Effector memory CD4-positive, alpha-beta T cell (primary cell): ENCODE results near the gene PTPRN2.

Source experiments
- DNase-seq, 3 donors: peaks; one replicate each; pipeline ENCODE4 v3.0.0-alpha.2; 2020
- H3K27ac ChIP-seq: 2 replicates; pipeline ENCODE4 v1.7.0; 2013; ENCODE audit warnings: mild to moderate bottlenecking, low read length, moderate library complexity; ENCODE audit not compliant: insufficient read depth, poor library complexity, severe bottlenecking
- H3K27me3 ChIP-seq: replicated peaks from 2 replicates; pipeline ENCODE4 v1.7.0; 2013; ENCODE audit warnings: mild to moderate bottlenecking, low read length; ENCODE audit not compliant: insufficient read depth, control insufficient read depth, poor library complexity, severe bottlenecking
- H3K36me3 ChIP-seq: 2 replicates; pipeline ENCODE4 v1.7.0; 2013; ENCODE audit warnings: mild to moderate bottlenecking, low read length, moderate library complexity; ENCODE audit not compliant: control insufficient read depth, insufficient read depth
- H3K4me1 ChIP-seq: 2 replicates; pipeline ENCODE4 v1.7.0; 2013; ENCODE audit warnings: low read length, mild to moderate bottlenecking; ENCODE audit not compliant: control insufficient read depth, insufficient read depth, poor library complexity, severe bottlenecking
- H3K4me3 ChIP-seq: 2 replicates; pipeline ENCODE4 v1.7.0; 2013; ENCODE audit warnings: low read length, low read depth, mild to moderate bottlenecking; ENCODE audit not compliant: insufficient read depth, poor library complexity, severe bottlenecking
- H3K9me3 ChIP-seq: 2 replicates; pipeline ENCODE4 v1.7.0; 2013; ENCODE audit warnings: mild to moderate bottlenecking, low read length, moderate library complexity; ENCODE audit not compliant: control insufficient read depth

The PTPRN2 gene

GRCh38 chr7:157993406-157994105 is 594.1 kb downstream of the PTPRN2 start:
- no peaks in the 10 kb centered on the region for H3K27me3 ChIP-seq
- no peak for DNase-seq

GRCh38 chr7:157992511-157993160 is 595.0 kb downstream of the PTPRN2 start:
- no peaks in the 10 kb centered on the region for H3K27me3 ChIP-seq
- H3K27ac ChIP-seq = no peak overlapping the region

More at GRCh38 chr7:157993406-157994105, 594.1 kb downstream of the PTPRN2 start:
- no peaks in the 10 kb centered on the region for H3K4me1 ChIP-seq
- no peaks in the 10 kb centered on the region for H3K36me3 ChIP-seq
- no peak overlapping the region for H3K27ac ChIP-seq
- H3K4me3 ChIP-seq = no peak overlapping the region
- no peaks in the 10 kb centered on the region for H3K9me3 ChIP-seq

GRCh38 chr7:157991761-157992160 is 595.9 kb downstream of the PTPRN2 start:
- no peaks in the 10 kb centered on the region for H3K4me1 ChIP-seq
- no peaks in the 10 kb centered on the region for H3K9me3 ChIP-seq
- DNase-seq = no peak
- no peak overlapping the region for H3K4me3 ChIP-seq
- no peak overlapping the region for H3K27ac ChIP-seq
- H3K36me3 ChIP-seq = no peaks in the 10 kb centered on the region
- no peaks in the 10 kb centered on the region for H3K27me3 ChIP-seq

More at GRCh38 chr7:157992511-157993160, 595.0 kb downstream of the PTPRN2 start:
- Histone ChIP-seq H3K36me3 (no peaks in the 10 kb centered on the region), H3K4me3 (no peak overlapping the region), H3K9me3 (no peaks in the 10 kb centered on the region), H3K4me1 (no peaks in the 10 kb centered on the region)
- DNase-seq = no peak

GRCh38 chr7:157991351-157991750 is 596.3 kb downstream of the PTPRN2 start:
- H3K27ac ChIP-seq = no peak overlapping the region
- H3K27me3 ChIP-seq = no peaks in the 10 kb centered on the region
- no peaks in the 10 kb centered on the region for H3K9me3 ChIP-seq
- no peaks in the 10 kb centered on the region for H3K36me3 ChIP-seq
- DNase-seq = no peak
- no peak overlapping the region for H3K4me3 ChIP-seq
- H3K4me1 ChIP-seq = no peaks in the 10 kb centered on the region

- no peak for DNase-seq
- no peak overlapping the region for H3K27ac ChIP-seq
- H3K27me3 ChIP-seq = no peaks in the 10 kb centered on the region
- H3K4me1 ChIP-seq = no peaks in the 10 kb centered on the region
- no peaks in the 10 kb centered on the region for H3K36me3 ChIP-seq
- no peak overlapping the region for H3K4me3 ChIP-seq
- H3K9me3 ChIP-seq = no peaks in the 10 kb centered on the region
Measured at GRCh38 chr7:157990881-157991250, 596.8 kb downstream of the PTPRN2 start.

GRCh38 chr7:157990226-157990880 is 597.3 kb downstream of the PTPRN2 start:
- H3K27me3 ChIP-seq = no peaks in the 10 kb centered on the region
- no peaks in the 10 kb centered on the region for H3K36me3 ChIP-seq
- H3K9me3 ChIP-seq = no peaks in the 10 kb centered on the region
- H3K4me3 ChIP-seq = no peak overlapping the region
- H3K27ac ChIP-seq = no peak overlapping the region
- DNase-seq = no peak
- no peaks in the 10 kb centered on the region for H3K4me1 ChIP-seq

- Histone ChIP-seq H3K36me3 (no peaks in the 10 kb centered on the region), H3K4me3 (no peak overlapping the region), H3K9me3 (no peaks in the 10 kb centered on the region), H3K27me3 (no peaks in the 10 kb centered on the region), H3K27ac (no peak overlapping the region), H3K4me1 (no peaks in the 10 kb centered on the region)
- DNase-seq = no peak
Measured at GRCh38 chr7:157989589-157989988, 598.0 kb downstream of the PTPRN2 start.

GRCh38 chr7:157987906-157988305 is 599.7 kb downstream of the PTPRN2 start:
- Histone ChIP-seq H3K4me1 (no peaks in the 10 kb centered on the region), H3K9me3 (no peaks in the 10 kb centered on the region), H3K4me3 (no peak overlapping the region), H3K27me3 (no peaks in the 10 kb centered on the region), H3K27ac (no peak overlapping the region), H3K36me3 (no peaks in the 10 kb centered on the region)
- no peak for DNase-seq

- Histone ChIP-seq H3K9me3 (no peaks in the 10 kb centered on the region), H3K4me3 (no peak overlapping the region), H3K27ac (no peak overlapping the region), H3K4me1 (no peaks in the 10 kb centered on the region), H3K27me3 (no peaks in the 10 kb centered on the region), H3K36me3 (no peaks in the 10 kb centered on the region)
- DNase-seq = no peak
Measured at GRCh38 chr7:157986051-157986450, 601.6 kb downstream of the PTPRN2 start.

- Histone ChIP-seq H3K4me3 (no peak overlapping the region), H3K4me1 (no peaks in the 10 kb centered on the region), H3K27me3 (no peaks in the 10 kb centered on the region), H3K27ac (no peak overlapping the region), H3K36me3 (no peaks in the 10 kb centered on the region), H3K9me3 (no peaks in the 10 kb centered on the region)
- DNase-seq = no peak
Measured at GRCh38 chr7:157985636-157986035, 602.0 kb downstream of the PTPRN2 start.
